Loucy (cell line): ENCODE measurements around the gene SAMHD1.

Source experiments
- H2AFZ ChIP-seq: fragments of 200-600 bp; sonication (generic); 2 replicates; pipeline ENCODE4 v1.6.0; 2016; ENCODE audit warnings: antibody characterized with exemption, mild to moderate bottlenecking, low read length, moderate library complexity
- H3F3A ChIP-seq: fragments of 200-600 bp; 2 replicates; pipeline ENCODE4 v1.6.0; 2016; ENCODE audit warnings: antibody characterized with exemption, low read depth, mild to moderate bottlenecking
- H3K27me3 ChIP-seq: fragments of 200-600 bp; sonication (generic); 2 replicates; pipeline ENCODE4 v1.6.1; 2014; ENCODE audit warnings: low read length, mild to moderate bottlenecking; ENCODE audit not compliant: insufficient read depth, poor library complexity, severe bottlenecking
- H3K36me3 ChIP-seq: fragments of 200-600 bp; sonication (generic); 2 replicates; pipeline ENCODE4 v1.6.1; 2016; ENCODE audit warnings: low read length; ENCODE audit not compliant: insufficient read depth
- H3K4me1 ChIP-seq: fragments of 200-600 bp; sonication (generic); 2 replicates; pipeline ENCODE4 v1.5.1; 2014; ENCODE audit warnings: low read length, mild to moderate bottlenecking; ENCODE audit not compliant: insufficient read depth, poor library complexity, severe bottlenecking
- H3K4me2 ChIP-seq: fragments of 200-600 bp; sonication (generic); 2 replicates; pipeline ENCODE4 v1.6.0; 2014; ENCODE audit warnings: antibody characterized with exemption, low read length, low read depth, mild to moderate bottlenecking; ENCODE audit not compliant: poor library complexity, severe bottlenecking
- H3K4me3 ChIP-seq: fragments of 200-600 bp; sonication (generic); 2 replicates; pipeline ENCODE4 v1.5.1; 2014; ENCODE audit warnings: low read length, mild to moderate bottlenecking, mixed read lengths; ENCODE audit not compliant: poor library complexity, severe bottlenecking
- H3K79me2 ChIP-seq: fragments of 200-600 bp; sonication (generic); 2 replicates; pipeline ENCODE4 v1.6.1; 2014; ENCODE audit warnings: low read length; ENCODE audit not compliant: insufficient read depth
- H3K9ac ChIP-seq: fragments of 200-600 bp; sonication (generic); 2 replicates; pipeline ENCODE4 v1.6.0; 2014; ENCODE audit warnings: mild to moderate bottlenecking, low read depth, low read length, moderate library complexity; ENCODE audit not compliant: poor library complexity, severe bottlenecking
- H3K9me2 ChIP-seq: fragments of 200-600 bp; sonication (generic); replicated peaks from 2 replicates; pipeline ENCODE4 v1.6.1; 2016; ENCODE audit warnings: low read depth, low read length, mixed read lengths
- H3K9me3 ChIP-seq: fragments of 200-600 bp; sonication (generic); 2 replicates; pipeline ENCODE4 v1.6.1; 2014; ENCODE audit warnings: mild to moderate bottlenecking, antibody characterized with exemption, low read length, low read depth; ENCODE audit not compliant: insufficient read depth
- H4K20me1 ChIP-seq: fragments of 200-600 bp; sonication (generic); 2 replicates; pipeline ENCODE4 v1.6.0; 2014; ENCODE audit warnings: antibody characterized with exemption, low read length, mild to moderate bottlenecking; ENCODE audit not compliant: insufficient read depth, poor library complexity, severe bottlenecking
- EZH2phosphoT487 ChIP-seq: fragments of 200-600 bp; IDR thresholded peaks from 2 replicates; pipeline ENCODE4 v1.6.1; 2018; ENCODE audit warnings: antibody characterized with exemption, mild to moderate bottlenecking, moderate library complexity, borderline replicate concordance
- TF ChIP-seq, protein P1 (sequence below): fragments of 200-600 bp; sonication (generic); conservative IDR thresholded peaks from 2 replicates; pipeline ENCODE4 v1.5.1; 2014; ENCODE audit warnings: mild to moderate bottlenecking, antibody characterized with exemption, low read length

SAMHD1 gene

DNA sequence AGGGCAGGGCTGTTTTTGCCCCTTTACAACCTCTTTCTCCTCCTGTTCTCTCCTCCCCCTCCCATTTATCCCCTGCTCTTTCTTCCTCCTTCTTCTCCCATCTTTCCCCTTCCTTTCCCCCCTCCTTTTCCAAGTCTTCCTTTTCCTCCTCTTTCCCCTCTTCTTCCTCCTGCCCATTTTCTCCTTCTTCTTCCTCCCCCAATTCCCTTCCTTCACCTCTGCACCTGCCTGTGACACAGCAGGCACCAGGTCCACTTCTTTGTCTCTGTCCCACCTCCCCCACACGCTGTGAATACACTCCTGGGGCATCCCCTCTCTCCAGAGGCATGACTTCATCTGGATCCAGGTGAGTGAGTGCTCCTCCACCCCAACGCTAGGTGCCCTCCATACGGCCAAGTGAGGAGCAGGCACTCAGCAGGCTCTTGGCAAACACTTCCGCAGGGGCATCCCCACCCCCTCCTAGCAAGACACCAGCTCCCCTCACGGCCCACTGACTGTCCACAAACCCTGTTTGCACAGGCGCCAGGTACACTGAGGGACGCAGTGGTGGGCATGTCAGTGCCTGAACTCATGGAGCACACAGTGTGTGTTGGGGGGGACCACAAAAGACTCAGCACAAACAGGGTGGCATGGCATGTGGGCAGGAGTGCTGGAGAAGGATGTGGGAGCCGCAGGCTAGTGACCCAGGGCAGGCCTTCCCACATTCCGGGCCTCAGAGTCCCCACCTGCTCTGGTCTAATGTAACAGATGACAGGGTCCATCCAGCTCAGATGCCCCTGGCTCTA is 86.2 kb downstream of the SAMHD1 start:
- Histone ChIP-seq H2AFZ (no peak overlapping the region), H3K36me3 (no peaks in the 10 kb centered on the region), H3K9me3 (no peaks in the 10 kb centered on the region), H3K4me2 (no peak overlapping the region), H3K9me2 (no peaks in the 10 kb centered on the region), H3K4me3 (no peak overlapping the region), H3K9ac (no peak overlapping the region), H3K79me2 (peaks cover 23% of the 10 kb centered on the region; the same call in 1 of the 2 replicates), H3K27me3 (no peaks in the 10 kb centered on the region), H3F3A (0 out of 2 replicates have a peak, but pooled peaks cover 4% of the 10 kb centered on the region), H3K4me1 (peaks cover 22% of the 10 kb centered on the region), H4K20me1 (peaks cover 11% of the 10 kb centered on the region)
- TF ChIP-seq, protein P1, sequence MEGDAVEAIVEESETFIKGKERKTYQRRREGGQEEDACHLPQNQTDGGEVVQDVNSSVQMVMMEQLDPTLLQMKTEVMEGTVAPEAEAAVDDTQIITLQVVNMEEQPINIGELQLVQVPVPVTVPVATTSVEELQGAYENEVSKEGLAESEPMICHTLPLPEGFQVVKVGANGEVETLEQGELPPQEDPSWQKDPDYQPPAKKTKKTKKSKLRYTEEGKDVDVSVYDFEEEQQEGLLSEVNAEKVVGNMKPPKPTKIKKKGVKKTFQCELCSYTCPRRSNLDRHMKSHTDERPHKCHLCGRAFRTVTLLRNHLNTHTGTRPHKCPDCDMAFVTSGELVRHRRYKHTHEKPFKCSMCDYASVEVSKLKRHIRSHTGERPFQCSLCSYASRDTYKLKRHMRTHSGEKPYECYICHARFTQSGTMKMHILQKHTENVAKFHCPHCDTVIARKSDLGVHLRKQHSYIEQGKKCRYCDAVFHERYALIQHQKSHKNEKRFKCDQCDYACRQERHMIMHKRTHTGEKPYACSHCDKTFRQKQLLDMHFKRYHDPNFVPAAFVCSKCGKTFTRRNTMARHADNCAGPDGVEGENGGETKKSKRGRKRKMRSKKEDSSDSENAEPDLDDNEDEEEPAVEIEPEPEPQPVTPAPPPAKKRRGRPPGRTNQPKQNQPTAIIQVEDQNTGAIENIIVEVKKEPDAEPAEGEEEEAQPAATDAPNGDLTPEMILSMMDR: no peak
- TF ChIP-seq EZH2phosphoT487: no peak

DNA sequence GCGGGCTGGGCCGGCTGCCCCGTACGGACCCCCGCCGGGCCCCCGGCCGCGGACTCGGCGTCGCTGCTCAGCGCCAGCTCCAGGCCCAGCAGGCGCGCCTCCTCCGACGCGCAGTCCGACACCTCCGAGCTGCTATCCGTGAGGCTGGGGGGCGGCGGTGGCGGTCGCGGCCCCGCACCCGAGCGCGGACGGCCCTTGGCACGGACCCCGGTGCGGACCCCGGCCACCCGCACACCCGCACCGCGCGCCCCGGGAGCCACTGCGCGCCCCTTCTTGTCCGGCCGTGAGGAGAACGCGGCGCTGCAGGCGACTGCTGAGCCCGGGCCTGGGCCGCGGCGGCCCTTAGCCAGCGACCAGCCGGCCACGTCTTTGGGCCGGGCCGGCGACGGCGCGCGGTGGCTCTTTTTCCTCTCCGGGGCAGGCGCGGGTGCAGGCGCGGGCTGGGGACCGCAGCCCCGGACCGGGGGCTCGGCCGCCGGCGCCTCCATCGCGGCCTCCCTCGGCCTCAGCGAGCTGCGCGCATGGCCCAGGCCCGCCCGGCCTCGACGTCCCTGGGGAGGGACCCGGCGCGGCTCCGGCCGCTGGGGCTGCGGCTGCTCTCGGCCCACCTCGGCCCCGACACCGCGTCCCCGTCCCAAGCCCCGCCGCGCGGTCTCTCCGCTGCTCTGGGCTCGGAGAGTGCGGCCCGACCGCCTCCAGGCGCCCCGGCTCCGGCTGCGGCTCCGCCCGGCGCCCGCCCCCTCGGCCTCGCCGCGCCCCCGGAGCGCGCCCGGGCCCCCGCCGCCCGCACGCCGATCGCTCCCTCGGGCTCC is 88.4 kb downstream of the SAMHD1 start:
- Histone ChIP-seq H3K9me3 (no peaks in the 10 kb centered on the region), H4K20me1 (peaks cover 21% of the 10 kb centered on the region), H3K4me1 (peaks cover 34% of the 10 kb centered on the region), H3F3A (0 out of 2 replicates have a peak, but pooled peaks cover 6% of the 10 kb centered on the region), H3K79me2 (peaks cover 30% of the 10 kb centered on the region; the same call in 1 of the 2 replicates), H2AFZ (no peak overlapping the region; the same call in 1 of the 2 replicates), H3K4me3 (peak overlapping the region; percentile 70), H3K4me2 (no peak overlapping the region), H3K36me3 (no peaks in the 10 kb centered on the region), H3K27me3 (no peaks in the 10 kb centered on the region), H3K9ac (no peak overlapping the region), H3K9me2 (no peaks in the 10 kb centered on the region)
- TF ChIP-seq, protein P1: no peak
- TF ChIP-seq EZH2phosphoT487: no peak

DNA sequence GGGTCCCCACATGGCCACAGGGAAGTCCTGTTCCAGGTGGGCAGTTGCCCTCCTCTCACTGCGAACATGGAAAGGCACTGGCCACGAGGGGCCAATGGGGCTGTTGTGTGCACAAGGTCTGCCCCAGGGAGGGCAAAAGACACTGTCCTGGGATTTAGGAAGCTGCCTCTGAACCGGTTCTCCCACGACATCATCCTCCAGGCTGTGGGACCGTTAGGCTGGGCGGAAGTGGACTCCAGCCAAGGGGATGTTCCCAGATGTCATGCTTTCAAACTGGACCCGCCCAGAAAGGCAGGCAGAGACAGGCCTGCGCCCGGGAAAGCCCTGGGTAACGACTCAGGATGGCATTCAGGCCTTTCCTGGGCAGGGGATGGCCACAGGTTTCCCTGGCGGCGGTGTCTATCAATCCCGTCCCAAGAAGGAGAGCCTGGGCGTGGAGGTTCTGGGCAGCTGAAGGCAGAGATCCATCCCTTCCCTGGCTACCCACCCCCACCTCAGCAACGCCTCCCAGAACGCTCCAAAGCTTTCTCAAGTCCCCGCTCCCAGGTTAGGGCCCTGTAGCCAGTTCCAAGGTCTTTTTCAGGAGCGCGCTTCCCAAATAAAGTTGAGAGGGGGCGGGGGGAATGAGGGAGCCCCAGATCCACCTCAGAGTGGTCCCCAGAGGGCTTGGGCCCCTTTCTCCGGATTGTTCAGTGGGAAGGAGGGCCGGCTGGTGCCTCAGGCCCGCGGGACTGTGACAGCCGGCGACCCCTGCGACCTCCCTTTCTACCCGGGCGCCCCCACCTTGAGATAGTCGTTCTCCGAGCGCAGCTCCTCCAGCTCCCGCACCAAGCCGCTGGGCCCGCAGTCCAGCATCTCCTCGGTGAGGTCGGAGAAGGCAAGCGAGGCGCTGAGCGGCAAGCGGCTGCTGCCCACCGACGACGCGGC is 89.4 kb downstream of the SAMHD1 start:
- Histone ChIP-seq H3K9ac (peak overlapping the region; percentile 63), H4K20me1 (peaks cover 21% of the 10 kb centered on the region), H3K4me3 (peak overlapping the region; percentile 68), H3K79me2 (peaks cover 30% of the 10 kb centered on the region; the same call in 1 of the 2 replicates), H3K4me2 (peak overlapping the region; percentile 91), H3K4me1 (peaks cover 34% of the 10 kb centered on the region), H2AFZ (no peak overlapping the region), H3K9me3 (no peaks in the 10 kb centered on the region), H3F3A (0 out of 2 replicates have a peak, but pooled peaks cover 6% of the 10 kb centered on the region), H3K36me3 (no peaks in the 10 kb centered on the region), H3K9me2 (no peaks in the 10 kb centered on the region), H3K27me3 (no peaks in the 10 kb centered on the region)
- TF ChIP-seq, protein P1: no peak
- no peak for TF ChIP-seq EZH2phosphoT487
